COLO668 (cell line): Measurements from ENCODE around the gene IL32.
"Not testable (repeated sequence)": the region's sequence is repeated elsewhere in the genome, so short reads cannot be mapped to it uniquely, and the experiment has no call there.

Experiments used
- DNase-seq: peaks from one replicate; lab custom pipeline; 2025; ENCODE audit not compliant: unreplicated experiment; lab: John Stamatoyannopoulos, UW

IL32 gene

GRCh38 chr16:3069146-3069545 lies 3.7 kb downstream of the IL32 start:
- DNase-seq = not testable (repeated sequence)

- DNase-seq = no peak
Observed at GRCh38 chr16:3070608-3071111, 5.2 kb downstream of the IL32 start.

- no peak for DNase-seq
Observed at GRCh38 chr16:3071655-3072054, 6.2 kb downstream of the IL32 start.

GRCh38 chr16:3072148-3072547 lies 6.7 kb downstream of the IL32 start:
- DNase-seq = not testable (repeated sequence)

- not testable (repeated sequence) for DNase-seq
Observed at GRCh38 chr16:3072576-3073263, 7.3 kb downstream of the IL32 start.

- no peak for DNase-seq
Observed at GRCh38 chr16:3073448-3073847, 8.0 kb downstream of the IL32 start.

- no peak for DNase-seq
Observed at GRCh38 chr16:3074860-3075522, 9.6 kb downstream of the IL32 start.

- no peak for DNase-seq
Observed at GRCh38 chr16:3075523-3075915, 10.1 kb downstream of the IL32 start.

- DNase-seq = not testable (repeated sequence)
Observed at GRCh38 chr16:3075946-3076345, 10.5 kb downstream of the IL32 start.

- no peak for DNase-seq
Observed at GRCh38 chr16:3076577-3076976, 11.1 kb downstream of the IL32 start.

- no peak for DNase-seq
Observed at GRCh38 chr16:3080024-3080423, 14.6 kb downstream of the IL32 start.

GRCh38 chr16:3081957-3082356 lies 16.5 kb downstream of the IL32 start:
- DNase-seq = not testable (repeated sequence)

GRCh38 chr16:3083408-3083807 lies 18.0 kb downstream of the IL32 start:
- DNase-seq = not testable (repeated sequence)

- no peak for DNase-seq
Observed at GRCh38 chr16:3084491-3084890, 19.1 kb downstream of the IL32 start.

GRCh38 chr16:3084969-3085670 lies 19.7 kb downstream of the IL32 start:
- DNase-seq = no peak

- no peak for DNase-seq
Observed at GRCh38 chr16:3085868-3086595, 20.6 kb downstream of the IL32 start.

- DNase-seq = no peak
Observed at GRCh38 chr16:3086596-3087242, 21.3 kb downstream of the IL32 start.

- DNase-seq = no peak
Observed at GRCh38 chr16:3087243-3088235, 22.1 kb downstream of the IL32 start.

GRCh38 chr16:3088450-3088849 lies 23.0 kb downstream of the IL32 start:
- DNase-seq = no peak
